HL-60 (cell line): ENCODE results near the gene GBP6.
"Not testable (repeated sequence)": the region's sequence is repeated elsewhere in the genome, so short reads cannot be mapped to it uniquely, and the experiment has no call there.

Source experiments
- DNase-seq, 2 experiments: peaks; one replicate each; pipeline ENCODE4 v3.0.0-alpha.2; 2010 to 2020; ENCODE audit warnings: low read depth in 1 of 2, low spot score in 1 of 2
- H3K27ac ChIP-seq: fragments of 250-450 bp; sonication (Bioruptor Pico); replicated peaks from 2 replicates; pipeline ENCODE4 v1.5.1; 2020; ENCODE audit warnings: mild to moderate bottlenecking, moderate library complexity
- H3K27me3 ChIP-seq: fragments of 250-450 bp; sonication (Bioruptor Pico); 2 replicates; pipeline ENCODE4 v1.5.1; 2021; ENCODE audit warnings: mild to moderate bottlenecking, moderate library complexity; ENCODE audit not compliant: insufficient read depth, poor library complexity, severe bottlenecking
- H3K4me3 ChIP-seq: replicated peaks from 2 replicates; pipeline ENCODE4 v1.5.1; 2011; ENCODE audit warnings: mild to moderate bottlenecking, control low read depth, low read length; ENCODE audit not compliant: insufficient read depth
- CTCF ChIP-seq: IDR thresholded peaks from one replicate; pipeline ENCODE4 v1.5.1; 2011; ENCODE audit warnings: low read length, control low read depth, inconsistent platforms; ENCODE audit not compliant: insufficient read depth
- GABPA ChIP-seq: IDR thresholded peaks from 2 replicates; pipeline ENCODE4 v1.6.1; 2012; ENCODE audit warnings: low read depth
- POLR2AphosphoS5 ChIP-seq: IDR thresholded peaks from 2 replicates; pipeline ENCODE4 v1.6.1; 2012; ENCODE audit warnings: low read depth
- REST ChIP-seq: IDR thresholded peaks from 2 replicates; pipeline ENCODE4 v1.6.1; 2012; ENCODE audit warnings: low read depth; ENCODE audit not compliant: insufficient replicate concordance
- SPI1 ChIP-seq: IDR thresholded peaks from 2 replicates; pipeline ENCODE4 v1.6.1; 2012; ENCODE audit warnings: low read depth, mild to moderate bottlenecking, borderline replicate concordance

The GBP6 gene

GRCh38 chr1:89396902-89397301 lies 33.0 kb downstream of the GBP6 start:
- Histone ChIP-seq H3K27ac (no peak overlapping the region), H3K27me3 (no peaks in the 10 kb centered on the region), H3K4me3 (no peak overlapping the region)
- no peak for DNase-seq
- TF ChIP-seq GABPA: no peak
- TF ChIP-seq REST: no peak
- no peak for TF ChIP-seq POLR2AphosphoS5
- no peak for TF ChIP-seq SPI1
- TF ChIP-seq CTCF: no peak

GRCh38 chr1:89405275-89405929 lies 41.5 kb downstream of the GBP6 start:
- H3K4me3 ChIP-seq: no peak overlapping the region
- no peak for TF ChIP-seq REST
- no peak for TF ChIP-seq POLR2AphosphoS5
- no peak for TF ChIP-seq SPI1
- TF ChIP-seq GABPA: no peak
- TF ChIP-seq CTCF: no peak
- DNase-seq: no peak
- H3K27ac ChIP-seq: no peak overlapping the region
- no peaks in the 10 kb centered on the region for H3K27me3 ChIP-seq

GRCh38 chr1:89407360-89407759 lies 43.5 kb downstream of the GBP6 start:
- Histone ChIP-seq H3K4me3 (no peak overlapping the region), H3K27me3 (no peaks in the 10 kb centered on the region), H3K27ac (no peak overlapping the region)
- TF ChIP-seq POLR2AphosphoS5 (no peak), SPI1 (no peak), CTCF (no peak), GABPA (no peak), REST (no peak)
- DNase-seq: no peak

- H3K4me3 ChIP-seq, H3K27me3 ChIP-seq, H3K27ac ChIP-seq, DNase-seq: not testable (repeated sequence)
Observed at GRCh38 chr1:89407768-89408167, 43.9 kb downstream of the GBP6 start.
